Panc1 (cell line): ENCODE data around the gene PHLPP1. TPM values are rescaled to one million over a fixed set of nuclear protein-coding genes. Genes with fewer than 3 reads are reported as not detected.

Source experiments
- ATAC-seq: fragments of 200-7000 bp; cut with Tn5 transposase; 2 replicates; pipeline ENCODE4 v1.9.1; 2020; ENCODE audit warnings: mild to moderate bottlenecking, moderate library complexity
- BruUV-seq: library from RNA; stranded (reverse); fragments of 400-500 nt; replicated peaks from 2 replicates; lab custom pipeline; 2021; lab: Mats Ljungman, UMichigan
- CTCF ChIA-PET: fragments of 300-600 bp; sonication (Branson Sonifier 250); formaldehyde crosslinking; loops from one replicate; lab custom pipeline; 2022; ENCODE audit warnings: antibody characterized with exemption; lab: Charles Lee
- POLR2A ChIA-PET: fragments of 300-600 bp; sonication (Branson Sonifier 250); formaldehyde crosslinking; loops from one replicate; lab custom pipeline; 2022; ENCODE audit warnings: antibody characterized with exemption; lab: Charles Lee
- DNase-seq: peaks from one replicate; pipeline ENCODE4 v3.0.0-alpha.2; 2010; ENCODE audit warnings: low read depth, low spot score
- H3K27ac ChIP-seq: 2 replicates; pipeline ENCODE4 v1.5.1; 2011; ENCODE audit warnings: mild to moderate bottlenecking, low read length, inconsistent platforms
- H3K27me3 ChIP-seq: fragments of 200-500 bp; sonication (Bioruptor generic); 2 replicates; pipeline ENCODE4 v1.6.0; 2014; ENCODE audit warnings: low read length, inconsistent platforms; ENCODE audit not compliant: control insufficient read depth, insufficient read depth
- H3K36me3 ChIP-seq: fragments of 200-500 bp; sonication (Bioruptor generic); 2 replicates; pipeline ENCODE4 v1.5.1; 2014; ENCODE audit warnings: inconsistent platforms, mild to moderate bottlenecking, low read length, moderate library complexity; ENCODE audit not compliant: control insufficient read depth, insufficient read depth
- H3K4me1 ChIP-seq: 2 replicates; pipeline ENCODE4 v1.5.1; 2011; ENCODE audit warnings: inconsistent platforms, mild to moderate bottlenecking, low read length, moderate library complexity; ENCODE audit not compliant: control insufficient read depth, insufficient read depth
- H3K4me3 ChIP-seq, 2 experiments: 2 replicates each; pipeline ENCODE4 v1.5.1; 2011 to 2012; ENCODE audit warnings: low read depth in 2 of 2, low read length in 2 of 2, mild to moderate bottlenecking in 2 of 2, inconsistent platforms in 1 of 2, moderate library complexity in 1 of 2
- H3K9me3 ChIP-seq: fragments of 200-500 bp; sonication (Bioruptor generic); 2 replicates; pipeline ENCODE4 v1.5.1; 2014; ENCODE audit warnings: low read depth, mild to moderate bottlenecking, inconsistent platforms, low read length, moderate library complexity; ENCODE audit not compliant: control insufficient read depth, insufficient read depth
- POLR2AphosphoS5 ChIP-seq: IDR thresholded peaks from 2 replicates; pipeline ENCODE4 v1.6.1; 2012; ENCODE audit warnings: mild to moderate bottlenecking, low read depth, low read length, moderate library complexity
- REST ChIP-seq, 2 experiments: IDR thresholded peaks; 2 replicates each; pipeline ENCODE4 v1.6.1; 2011 to 2012; ENCODE audit warnings: low read depth in 2 of 2, control low read depth in 1 of 2, low read length in 1 of 2, mild to moderate bottlenecking in 1 of 2, moderate library complexity in 1 of 2; ENCODE audit not compliant: insufficient read depth in 1 of 2
- SIN3A ChIP-seq: IDR thresholded peaks from 2 replicates; pipeline ENCODE4 v1.6.1; 2012; ENCODE audit warnings: low read depth, mild to moderate bottlenecking, low read length, moderate library complexity, borderline replicate concordance; ENCODE audit not compliant: insufficient read depth
- TCF7L2 ChIP-seq: IDR thresholded peaks from 2 replicates; pipeline ENCODE4 v1.6.1; 2011; ENCODE audit warnings: mild to moderate bottlenecking, low read depth, low read length, inconsistent platforms
- in situ Hi-C: cut with HindIII; loops from 2 replicates; pipeline ENCODE4 v1.10.0; 2016; ENCODE audit warnings: low sequenced_read_pairs, low pct_unique_long_range_greater_than_20kb
- intact Hi-C: fragments of 100-400 bp; cut with micrococcal nuclease; formaldehyde crosslinking; loops from one replicate; pipeline ENCODE4 v1.10.0; 2022; ENCODE audit not compliant: unreplicated experiment
- total RNA-seq: library from RNA; stranded (reverse); gene quantifications from one replicate; pipeline ENCODE4 v1.2.1, GENCODE V29; 2021; ENCODE audit not compliant: unreplicated experiment
- TF ChIP-seq, protein P1 (sequence below): fragments of 450-650 bp; IDR thresholded peaks from 2 replicates; pipeline ENCODE4 v1.5.1; 2017; ENCODE audit warnings: mild to moderate bottlenecking

The PHLPP1 gene
- total RNA-seq, 1 experiment from 2014 or later: 6.3 TPM

DNA sequence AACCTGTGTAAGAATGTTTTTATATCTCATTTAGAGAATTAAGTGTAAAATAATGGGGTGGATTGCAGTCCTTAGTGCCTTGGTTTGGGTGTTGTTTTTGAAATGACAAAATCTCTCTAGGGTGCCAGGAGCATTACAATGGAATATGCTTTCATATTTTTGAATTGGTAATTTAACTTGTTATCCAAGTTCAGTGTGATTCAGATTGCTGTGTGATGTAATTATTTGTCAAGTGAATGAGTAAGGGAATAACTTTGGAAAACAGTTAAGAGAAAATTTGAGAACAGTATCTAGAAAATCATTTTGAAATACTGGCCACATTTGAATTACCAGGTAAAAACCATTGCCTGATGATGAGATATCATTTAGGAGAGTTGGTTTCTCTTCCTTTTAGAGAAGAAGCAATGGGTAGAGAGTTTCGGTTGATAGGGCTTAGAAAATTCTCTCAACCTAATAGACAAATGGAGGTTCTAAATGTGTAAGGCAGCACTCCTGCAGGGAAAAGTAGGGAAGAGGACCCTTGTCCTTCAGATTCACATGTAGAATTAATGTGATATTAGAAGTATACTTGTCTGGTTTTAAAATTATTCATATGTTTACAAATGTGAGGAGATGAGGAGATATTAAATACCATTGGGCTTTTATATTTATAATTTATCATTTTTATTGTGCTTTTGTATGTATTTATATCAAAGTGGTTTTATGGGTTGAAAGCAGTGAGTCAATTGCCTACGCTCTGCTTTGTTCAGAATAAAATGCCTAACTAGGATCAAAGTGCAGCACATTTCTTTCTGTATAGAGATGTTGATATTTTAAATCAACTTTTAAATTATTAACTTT is 124.8 kb downstream of the PHLPP1 start:
- Histone ChIP-seq H3K27me3 (no peaks in the 10 kb centered on the region), H3K9me3 (no peaks in the 10 kb centered on the region), H3K4me3 (no peak overlapping the region), H3K4me1 (no peaks in the 10 kb centered on the region), H3K36me3 (no peaks in the 10 kb centered on the region), H3K27ac (no peak overlapping the region)
- no peak for ATAC-seq
- no TSS peak for BruUV-seq
- no peak for DNase-seq
- in situ Hi-C loops (no loop called here), intact Hi-C loops (no loop called here)
- POLR2A ChIA-PET: no interaction called here
- CTCF ChIA-PET: no interaction called here
- no peak for TF ChIP-seq SIN3A
- TF ChIP-seq POLR2AphosphoS5: no peak
- no peak for TF ChIP-seq TCF7L2
- TF ChIP-seq, protein P1, sequence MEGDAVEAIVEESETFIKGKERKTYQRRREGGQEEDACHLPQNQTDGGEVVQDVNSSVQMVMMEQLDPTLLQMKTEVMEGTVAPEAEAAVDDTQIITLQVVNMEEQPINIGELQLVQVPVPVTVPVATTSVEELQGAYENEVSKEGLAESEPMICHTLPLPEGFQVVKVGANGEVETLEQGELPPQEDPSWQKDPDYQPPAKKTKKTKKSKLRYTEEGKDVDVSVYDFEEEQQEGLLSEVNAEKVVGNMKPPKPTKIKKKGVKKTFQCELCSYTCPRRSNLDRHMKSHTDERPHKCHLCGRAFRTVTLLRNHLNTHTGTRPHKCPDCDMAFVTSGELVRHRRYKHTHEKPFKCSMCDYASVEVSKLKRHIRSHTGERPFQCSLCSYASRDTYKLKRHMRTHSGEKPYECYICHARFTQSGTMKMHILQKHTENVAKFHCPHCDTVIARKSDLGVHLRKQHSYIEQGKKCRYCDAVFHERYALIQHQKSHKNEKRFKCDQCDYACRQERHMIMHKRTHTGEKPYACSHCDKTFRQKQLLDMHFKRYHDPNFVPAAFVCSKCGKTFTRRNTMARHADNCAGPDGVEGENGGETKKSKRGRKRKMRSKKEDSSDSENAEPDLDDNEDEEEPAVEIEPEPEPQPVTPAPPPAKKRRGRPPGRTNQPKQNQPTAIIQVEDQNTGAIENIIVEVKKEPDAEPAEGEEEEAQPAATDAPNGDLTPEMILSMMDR: no peak
- TF ChIP-seq REST (IDR thresholded peaks at IDR 0.05; ENCODE audit: insufficient read depth in 1 of 2, low read depth in 2 of 2, low read length in 1 of 2): no peak

DNA sequence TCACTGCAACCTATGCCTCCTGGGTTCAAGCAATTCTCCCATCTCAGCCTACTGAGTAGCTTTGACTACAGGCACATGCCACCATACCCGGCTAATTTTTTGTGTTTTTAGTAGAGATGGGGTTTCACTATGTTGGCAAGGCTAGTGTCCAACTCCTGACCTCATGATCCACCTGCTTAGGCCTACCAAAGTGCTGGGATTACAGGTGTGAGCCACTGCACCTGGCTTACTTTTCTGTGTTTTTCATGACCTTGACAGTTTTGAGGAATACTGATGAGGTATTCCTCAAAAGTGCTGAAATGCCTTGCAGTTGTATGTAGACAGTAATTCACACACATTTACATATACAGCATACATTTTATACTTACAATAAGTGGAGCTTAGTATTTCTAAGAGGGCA is 126.1 kb downstream of the PHLPP1 start:
- ATAC-seq (no peak), DNase-seq (no peak)
- intact Hi-C loops (no loop called here), in situ Hi-C loops (no loop called here)
- Histone ChIP-seq H3K27ac (no peak overlapping the region), H3K4me1 (no peaks in the 10 kb centered on the region), H3K9me3 (no peaks in the 10 kb centered on the region), H3K4me3 (no peak overlapping the region), H3K27me3 (no peaks in the 10 kb centered on the region), H3K36me3 (no peaks in the 10 kb centered on the region)
- no TSS peak for BruUV-seq
- ChIA-PET POLR2A (no interaction called here), CTCF (no interaction called here)
- no peak for TF ChIP-seq SIN3A
- no peak for TF ChIP-seq TCF7L2

- CTCF ChIA-PET: no interaction called here
- TF ChIP-seq REST (IDR thresholded peaks at IDR 0.05; ENCODE audit: insufficient read depth in 1 of 2, low read depth in 2 of 2, low read length in 1 of 2): no peak
- no peak for TF ChIP-seq POLR2AphosphoS5
- TF ChIP-seq SIN3A: no peak
- TF ChIP-seq, protein P1: no peak
- TF ChIP-seq TCF7L2: no peak
- no peak for DNase-seq
- no peaks in the 10 kb centered on the region for H3K4me1 ChIP-seq
- no TSS peak for BruUV-seq
- no peak for ATAC-seq
- no peak overlapping the region for H3K4me3 ChIP-seq
- intact Hi-C loops (no loop called here), in situ Hi-C loops (no loop called here)
- H3K9me3 ChIP-seq: no peaks in the 10 kb centered on the region
- H3K27ac ChIP-seq: no peak overlapping the region
- no peaks in the 10 kb centered on the region for H3K36me3 ChIP-seq
- POLR2A ChIA-PET: no interaction called here
- H3K27me3 ChIP-seq: no peaks in the 10 kb centered on the region
These were observed 127.6 kb downstream of the PHLPP1 start for GRCh38 chr18:62842898-62843297.
